ENCODE results near the gene TRIM54. TPM values are rescaled to one million over a fixed set of nuclear protein-coding genes. Genes with fewer than 3 reads are reported as not detected.

The TRIM54 gene
- total and polyA plus RNA-seq, 2 donors (not counting 3 experiments of a cell fraction or from before 2014, with no cell fraction given) = 0.51 to 1.7 TPM

- no peak overlapping the region for H3K4me2 ChIP-seq (ENCODE audit: insufficient read depth, low read length)
- CTCF ChIA-PET = interaction anchor here (1.4 to 9.1 kb wide), 8 partner anchors 10 to 182 kb away, joined by 4 to 143 read pairs (median 74); partner anchors contain the start of genes PREB and SLC30A3
- H3K9ac ChIP-seq (replicated peaks; ENCODE audit: extremely low read depth, insufficient read depth, low read length) = no peak overlapping the region
- peaks cover 6% of the 10 kb centered on the region for H3K4me1 ChIP-seq (ENCODE audit: control insufficient read depth, extremely low read depth, insufficient read depth, low read length)
- dilution Hi-C loops (cut with MboI; ENCODE audit: extremely low pct_ligation_motif_present, low sequenced_read_pairs) (no loop called here), intact Hi-C loops (cut with micrococcal nuclease) (loop anchor here (10.0 kb wide), 1 partner anchor 317 kb away; no protein-coding TSS in a partner anchor)
- DNase-seq (ENCODE audit: low read depth, low spot score) = no peak
- no TSS peak for BruUV-seq (replicated peaks)
- no peaks in the 10 kb centered on the region for H3K27me3 ChIP-seq (ENCODE audit: control insufficient read depth in 2 of 2, insufficient read depth in 2 of 2, low read length in 2 of 2)
- no peak overlapping the region for H3K27ac ChIP-seq (ENCODE audit: insufficient read depth, low read depth, low read length)
- POLR2A ChIA-PET = no interaction called here
- no peaks in the 10 kb centered on the region for H4K20me1 ChIP-seq (replicated peaks; ENCODE audit: control insufficient read depth, extremely low read depth, insufficient read depth, low read length)
- no peak overlapping the region for H3K4me3 ChIP-seq (replicated peaks in 1 of 3; ENCODE audit: insufficient read depth in 1 of 3, low read depth in 1 of 3, low read length in 3 of 3)
- no peak overlapping the region for H2AFZ ChIP-seq (ENCODE audit: low read depth, low read length)
- H3K9me3 ChIP-seq (replicated peaks; ENCODE audit: control insufficient read depth, insufficient read depth, low read length) = no peaks in the 10 kb centered on the region
- no peak for TF ChIP-seq JUN (IDR thresholded peaks at IDR 0.05; ENCODE audit: borderline replicate concordance, insufficient read depth, insufficient read length, low read depth)
- TF ChIP-seq CTCF (IDR thresholded peaks at IDR 0.05; ENCODE audit: extremely low read depth in 1 of 2, insufficient read depth in 1 of 2, low read depth in 1 of 2, low read length in 2 of 2) = no peak
- no peak for TF ChIP-seq POLR2A (IDR thresholded peaks at IDR 0.05; ENCODE audit: low read depth, low read length)
- no peak for TF ChIP-seq GATA2 (IDR thresholded peaks at IDR 0.05; ENCODE audit: insufficient read depth, insufficient read length, low read depth, low read length)
- TF ChIP-seq EZH2 (IDR thresholded peaks at IDR 0.05; ENCODE audit: borderline replicate concordance, low read depth, low read length, severe bottlenecking) = no peak
- TF ChIP-seq MYC (IDR thresholded peaks at IDR 0.05; ENCODE audit: low read depth, low read length) = no peak
- no peak for TF ChIP-seq MAX (IDR thresholded peaks at IDR 0.05; ENCODE audit: insufficient read depth, insufficient read length)
- TF ChIP-seq FOS (IDR thresholded peaks at IDR 0.05; ENCODE audit: borderline replicate concordance, insufficient read depth, low read length) = no peak
- no peak for TF ChIP-seq POLR2AphosphoS5 (IDR thresholded peaks at IDR 0.05; ENCODE audit: insufficient read depth, low read depth, low read length)
- no peaks in the 10 kb centered on the region for H3K79me2 ChIP-seq (ENCODE audit: control insufficient read depth, insufficient read depth, low read length)
- H3K9me1 ChIP-seq (replicated peaks; ENCODE audit: control insufficient read depth, extremely low read depth, insufficient read depth, low read length) = no peaks in the 10 kb centered on the region
- no peaks in the 10 kb centered on the region for H3K36me3 ChIP-seq (ENCODE audit: control insufficient read depth in 2 of 2, extremely low read depth in 1 of 2, insufficient read depth in 2 of 2, low read length in 2 of 2)
- no peak for FAIRE-seq
Observed at GRCh38 chr2:27281442-27281841, 787 bp upstream of the TRIM54 start.
